Neural crest cell (in vitro differentiated cells): ENCODE measurements around the gene SLC9A3. TPM values are rescaled to one million over a fixed set of nuclear protein-coding genes. Genes with fewer than 3 reads are reported as not detected.

ENCODE experiments used
- DNase-seq: peaks from one replicate; pipeline ENCODE4 v3.0.0; 2021; ENCODE audit warnings: low read depth, mixed read lengths, low spot score
- H3K27ac Mint-ChIP-seq: one replicate; pipeline ENCODE4 v1.8.0; 2021; ENCODE audit warnings: mild to moderate bottlenecking, mixed read lengths; ENCODE audit not compliant: unreplicated experiment
- H3K27me3 Mint-ChIP-seq: 2 replicates; pipeline ENCODE4 v1.8.0; 2021; ENCODE audit warnings: low read depth, mild to moderate bottlenecking, mixed read lengths
- H3K36me3 Mint-ChIP-seq: 2 replicates; pipeline ENCODE4 v1.8.0; 2021; ENCODE audit warnings: low read depth, mild to moderate bottlenecking, mixed read lengths
- H3K4me1 Mint-ChIP-seq: 2 replicates; pipeline ENCODE4 v1.8.0; 2021; ENCODE audit warnings: mixed read lengths
- H3K4me3 Mint-ChIP-seq: one replicate; pipeline ENCODE4 v1.8.0; 2021; ENCODE audit warnings: mild to moderate bottlenecking, mixed read lengths
- H3K9me3 Mint-ChIP-seq: 2 replicates; pipeline ENCODE4 v1.8.0; 2021; ENCODE audit warnings: mixed read lengths
- long read RNA-seq: library from polyadenylated mRNA; unstranded; transcript quantifications from one replicate; pipeline ENCODE4 v2.0.0, GENCODE V29; 2020
- total RNA-seq: library from RNA; stranded (reverse); gene quantifications from 2 replicates; pipeline ENCODE4 v1.2.1, GENCODE V29; 2021
- TF ChIP-seq, protein P1 (sequence below): fragments of 200-600 bp; sonication (generic); conservative IDR thresholded peaks from 2 replicates; pipeline ENCODE4 v1.5.0; 2021; ENCODE audit warnings: antibody characterized with exemption, mild to moderate bottlenecking

Gene SLC9A3
- total RNA-seq, result 1.5 and 1.7 TPM in 2 replicates
- long read RNA-seq, result 0 reads

DNA sequence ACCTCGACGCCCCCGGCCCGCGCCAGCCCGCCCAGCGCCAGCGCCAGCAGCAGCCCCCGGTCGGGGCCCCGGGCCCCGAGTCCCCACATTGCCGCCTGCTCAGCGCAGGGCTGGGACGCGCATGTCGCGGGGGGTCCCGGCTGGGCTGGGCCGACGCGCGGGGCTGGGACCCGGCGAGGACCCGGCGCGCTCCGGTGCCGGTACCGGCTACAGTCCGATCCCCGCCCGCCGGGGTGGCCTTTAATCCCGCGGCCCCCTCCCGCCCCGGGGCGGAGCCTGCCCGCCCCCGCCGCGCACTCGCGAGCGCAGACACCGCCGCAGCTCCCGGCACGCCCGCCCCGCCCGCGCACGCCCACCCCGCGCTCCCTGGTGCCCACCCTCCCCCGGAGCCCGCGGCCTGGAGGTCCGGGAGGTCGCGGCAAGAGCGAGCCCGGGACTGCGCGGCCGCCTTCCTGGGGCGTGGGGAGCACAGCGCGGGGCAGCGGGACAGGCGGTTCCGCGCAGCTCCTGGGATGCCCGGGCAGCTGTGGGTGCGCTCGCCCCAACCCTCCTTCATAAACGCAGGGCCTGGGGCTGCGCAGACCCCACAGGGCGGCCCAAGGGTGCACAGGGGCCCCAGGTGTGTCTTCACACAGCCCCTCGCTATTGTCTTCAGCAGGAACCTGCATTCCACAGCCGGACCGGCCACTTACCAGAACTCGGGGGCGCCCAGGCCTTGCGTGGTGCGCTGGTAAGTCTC, at the start of gene SLC9A3:
Gene SLC9A3 (minus strand): TSS at position 216 of the 739 bp plus-strand sequence.
- H3K27me3 Mint-ChIP-seq, result peaks cover 71% of the 10 kb centered on the region
- H3K4me3 Mint-ChIP-seq, result peak within 1 kb of the TSS; percentile 45
- no peaks in the 10 kb centered on the region for H3K9me3 Mint-ChIP-seq
- H3K36me3 Mint-ChIP-seq, result no peaks in the 10 kb centered on the region
- TF ChIP-seq, protein P1, sequence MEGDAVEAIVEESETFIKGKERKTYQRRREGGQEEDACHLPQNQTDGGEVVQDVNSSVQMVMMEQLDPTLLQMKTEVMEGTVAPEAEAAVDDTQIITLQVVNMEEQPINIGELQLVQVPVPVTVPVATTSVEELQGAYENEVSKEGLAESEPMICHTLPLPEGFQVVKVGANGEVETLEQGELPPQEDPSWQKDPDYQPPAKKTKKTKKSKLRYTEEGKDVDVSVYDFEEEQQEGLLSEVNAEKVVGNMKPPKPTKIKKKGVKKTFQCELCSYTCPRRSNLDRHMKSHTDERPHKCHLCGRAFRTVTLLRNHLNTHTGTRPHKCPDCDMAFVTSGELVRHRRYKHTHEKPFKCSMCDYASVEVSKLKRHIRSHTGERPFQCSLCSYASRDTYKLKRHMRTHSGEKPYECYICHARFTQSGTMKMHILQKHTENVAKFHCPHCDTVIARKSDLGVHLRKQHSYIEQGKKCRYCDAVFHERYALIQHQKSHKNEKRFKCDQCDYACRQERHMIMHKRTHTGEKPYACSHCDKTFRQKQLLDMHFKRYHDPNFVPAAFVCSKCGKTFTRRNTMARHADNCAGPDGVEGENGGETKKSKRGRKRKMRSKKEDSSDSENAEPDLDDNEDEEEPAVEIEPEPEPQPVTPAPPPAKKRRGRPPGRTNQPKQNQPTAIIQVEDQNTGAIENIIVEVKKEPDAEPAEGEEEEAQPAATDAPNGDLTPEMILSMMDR, result no peak
- no peak within 1 kb of the TSS for H3K27ac Mint-ChIP-seq
- H3K4me1 Mint-ChIP-seq, result no peaks in the 10 kb centered on the region
- no peak for DNase-seq

DNA sequence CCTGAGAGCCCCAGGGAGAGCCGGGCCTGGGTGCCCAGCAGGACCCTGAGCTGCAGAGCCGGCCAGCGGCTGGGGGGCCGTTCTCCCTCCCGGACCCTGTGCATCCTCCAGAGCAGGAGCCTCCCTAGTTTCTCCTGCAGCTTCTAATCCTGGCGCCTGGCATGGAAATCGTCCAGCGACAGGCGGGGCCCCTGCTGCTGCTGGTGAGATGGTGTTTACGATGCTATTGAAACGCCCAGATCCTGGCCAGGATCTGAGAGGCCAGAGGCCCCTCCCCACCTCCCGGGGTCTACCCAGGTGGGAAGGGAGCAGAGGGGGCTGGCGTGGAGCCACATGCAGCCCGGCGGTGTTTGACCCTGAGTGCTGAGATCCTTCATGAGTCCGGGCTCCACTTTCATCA, 49.7 kb upstream of the SLC9A3 start:
- Mint-ChIP-seq H3K9me3 (peaks cover 6% of the 10 kb centered on the region), H3K36me3 (peaks cover 4% of the 10 kb centered on the region), H3K27ac (no peak overlapping the region), H3K4me3 (no peak overlapping the region), H3K4me1 (no peaks in the 10 kb centered on the region), H3K27me3 (peaks cover 36% of the 10 kb centered on the region)
- DNase-seq, result no peak
- TF ChIP-seq, protein P1, result no peak

DNA sequence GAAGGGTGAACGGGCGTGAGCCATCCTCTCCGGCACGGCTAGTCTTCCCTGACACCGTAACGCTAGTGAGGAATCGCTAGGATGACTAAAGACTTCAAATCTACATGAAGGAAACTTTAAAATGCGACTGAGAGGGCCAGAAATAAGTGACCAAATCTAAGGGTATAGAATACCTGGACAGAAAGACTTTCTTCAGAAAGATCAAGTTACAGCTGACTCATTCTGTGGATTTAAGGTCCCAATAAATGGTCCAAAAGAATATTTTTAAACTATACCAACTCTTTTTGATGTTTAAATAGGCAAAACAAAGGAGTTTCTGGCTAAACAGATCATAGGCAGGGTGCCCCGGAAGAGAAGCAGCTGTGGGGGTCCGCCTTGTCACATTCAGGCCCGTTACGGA, 49.0 kb upstream of the SLC9A3 start:
- Mint-ChIP-seq H3K27me3 (peaks cover 32% of the 10 kb centered on the region), H3K36me3 (peaks cover 4% of the 10 kb centered on the region), H3K4me1 (no peaks in the 10 kb centered on the region), H3K9me3 (peaks cover 6% of the 10 kb centered on the region), H3K27ac (no peak overlapping the region), H3K4me3 (no peak overlapping the region)
- TF ChIP-seq, protein P1, result no peak
- no peak for DNase-seq

DNA sequence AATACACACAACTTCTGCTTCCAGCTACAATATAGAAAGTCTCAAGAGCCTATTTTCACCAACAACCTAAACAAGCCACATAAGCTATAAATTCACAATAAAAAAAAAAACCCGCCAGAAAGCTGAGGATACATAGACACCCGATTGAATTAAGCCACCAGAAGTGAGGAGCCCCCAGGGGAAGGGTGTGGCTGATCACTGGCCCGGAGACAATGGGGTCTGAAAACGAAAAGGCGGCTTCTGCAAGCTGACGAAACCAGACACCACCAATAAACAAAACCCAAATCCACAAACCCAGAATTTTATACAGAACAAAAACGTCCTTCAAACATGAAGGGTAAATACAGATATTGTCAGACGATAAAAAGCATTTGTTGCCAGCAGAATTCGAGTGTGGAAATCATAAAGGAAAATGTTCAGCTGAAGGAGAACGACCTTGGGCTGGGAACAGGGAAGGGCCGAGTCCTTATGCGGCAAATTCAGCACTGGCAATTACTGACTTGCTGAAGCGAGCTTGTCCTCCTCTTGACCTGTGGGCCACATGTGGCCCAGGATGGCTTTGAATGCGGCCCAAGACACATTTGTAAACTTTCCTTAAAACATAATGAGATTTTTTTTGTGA, 48.3 kb upstream of the SLC9A3 start:
- Mint-ChIP-seq H3K36me3 (peaks cover 4% of the 10 kb centered on the region), H3K27me3 (peaks cover 31% of the 10 kb centered on the region), H3K9me3 (peaks cover 6% of the 10 kb centered on the region), H3K27ac (no peak overlapping the region), H3K4me1 (no peaks in the 10 kb centered on the region), H3K4me3 (no peak overlapping the region)
- no peak for DNase-seq
- TF ChIP-seq, protein P1, result no peak

DNA sequence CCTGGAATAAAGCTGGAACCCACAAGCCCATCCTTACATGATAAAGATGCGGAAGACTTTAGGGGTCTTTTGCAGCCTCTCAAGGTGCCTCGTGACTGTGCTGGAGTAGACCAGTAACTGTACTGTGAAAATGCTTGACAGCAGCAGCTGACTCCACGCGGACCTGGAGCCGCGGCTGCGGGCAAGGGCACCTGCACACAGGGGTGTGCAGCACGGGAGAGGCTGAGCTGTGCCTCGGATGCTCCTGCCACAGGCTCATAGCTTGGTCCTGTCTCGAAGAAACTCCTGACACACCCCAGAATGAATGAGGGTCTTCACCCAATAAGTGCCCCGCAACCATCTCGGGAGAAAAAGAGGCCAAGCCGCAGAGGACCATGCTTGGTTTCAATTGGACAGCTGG, 47.5 kb upstream of the SLC9A3 start:
- no peak overlapping the region for H3K27ac Mint-ChIP-seq
- peaks cover 6% of the 10 kb centered on the region for H3K9me3 Mint-ChIP-seq
- DNase-seq, result no peak
- peaks cover 4% of the 10 kb centered on the region for H3K36me3 Mint-ChIP-seq
- TF ChIP-seq, protein P1, result no peak
- no peak overlapping the region for H3K4me3 Mint-ChIP-seq
- H3K4me1 Mint-ChIP-seq, result no peaks in the 10 kb centered on the region
- peaks cover 36% of the 10 kb centered on the region for H3K27me3 Mint-ChIP-seq
